ENCODE measurements around the gene CENPF. TPM values are rescaled to one million over a fixed set of nuclear protein-coding genes. Genes with fewer than 3 reads are reported as not detected.

The CENPF gene
- total and polyA plus RNA-seq, 4 donors, result 1.2 to 9.7 (median 1.9) TPM

GRCh38 chr1:214584805-214585766, 17.9 kb upstream of the CENPF start:
- H3K27ac ChIP-seq (ENCODE audit: low read depth in 1 of 2, low read length in 1 of 2), result no peak overlapping the region
- H3K36me3 ChIP-seq (ENCODE audit: control insufficient read depth in 4 of 4, insufficient read depth in 4 of 4, low read length in 4 of 4), result no peaks in the 10 kb centered on the region
- no peaks in the 10 kb centered on the region for H3K27me3 ChIP-seq (ENCODE audit: control insufficient read depth in 3 of 3, insufficient read depth in 3 of 3, low read length in 2 of 3)
- TF ChIP-seq, protein P1, sequence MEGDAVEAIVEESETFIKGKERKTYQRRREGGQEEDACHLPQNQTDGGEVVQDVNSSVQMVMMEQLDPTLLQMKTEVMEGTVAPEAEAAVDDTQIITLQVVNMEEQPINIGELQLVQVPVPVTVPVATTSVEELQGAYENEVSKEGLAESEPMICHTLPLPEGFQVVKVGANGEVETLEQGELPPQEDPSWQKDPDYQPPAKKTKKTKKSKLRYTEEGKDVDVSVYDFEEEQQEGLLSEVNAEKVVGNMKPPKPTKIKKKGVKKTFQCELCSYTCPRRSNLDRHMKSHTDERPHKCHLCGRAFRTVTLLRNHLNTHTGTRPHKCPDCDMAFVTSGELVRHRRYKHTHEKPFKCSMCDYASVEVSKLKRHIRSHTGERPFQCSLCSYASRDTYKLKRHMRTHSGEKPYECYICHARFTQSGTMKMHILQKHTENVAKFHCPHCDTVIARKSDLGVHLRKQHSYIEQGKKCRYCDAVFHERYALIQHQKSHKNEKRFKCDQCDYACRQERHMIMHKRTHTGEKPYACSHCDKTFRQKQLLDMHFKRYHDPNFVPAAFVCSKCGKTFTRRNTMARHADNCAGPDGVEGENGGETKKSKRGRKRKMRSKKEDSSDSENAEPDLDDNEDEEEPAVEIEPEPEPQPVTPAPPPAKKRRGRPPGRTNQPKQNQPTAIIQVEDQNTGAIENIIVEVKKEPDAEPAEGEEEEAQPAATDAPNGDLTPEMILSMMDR (IDR thresholded peaks at IDR 0.05; ENCODE audit: control extremely low read depth, extremely low read depth), result peak; percentile 54
- 66 to 79% methylated on average over 1 of the region's 1 CpG for WGBS, 2 donors
- no peak overlapping the region for H3K4me3 ChIP-seq
- no peaks in the 10 kb centered on the region for H3K9me3 ChIP-seq (ENCODE audit: control insufficient read depth in 4 of 4, insufficient read depth in 3 of 4, low read length in 3 of 4)
- ATAC-seq (ENCODE audit: insufficient read depth, low FRiP score), result peak; percentile 53
- H3K4me1 ChIP-seq (ENCODE audit: control insufficient read depth in 5 of 5, insufficient read depth in 5 of 5, low read length in 5 of 5), result no peaks in the 10 kb centered on the region
- DNase-seq, result peak in 2 of 3 donors; percentile 57 to 58
- H3K9ac ChIP-seq (ENCODE audit: insufficient read depth in 1 of 2, low read length in 2 of 2), result no peak overlapping the region

DNA sequence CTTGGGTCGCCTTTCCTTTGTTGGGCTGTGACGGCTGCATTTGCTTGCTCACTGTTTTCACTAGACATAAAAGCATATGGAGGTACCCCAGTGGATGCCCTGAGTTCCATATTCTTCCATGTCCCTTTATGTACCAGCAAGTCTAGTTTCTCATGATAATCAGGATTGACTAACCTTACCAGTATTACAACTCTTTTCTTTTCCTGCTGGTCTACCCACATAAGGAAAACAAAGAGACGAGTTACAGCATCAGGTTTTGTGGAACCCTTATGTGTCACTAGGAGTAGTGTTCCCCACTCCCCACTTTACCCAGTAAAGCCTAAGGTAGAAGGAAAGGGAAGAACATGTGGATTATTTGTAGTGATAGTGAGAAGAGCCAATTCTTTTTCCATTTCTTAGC, 16.4 kb upstream of the CENPF start:
- TF ChIP-seq, protein P1 (IDR thresholded peaks at IDR 0.05; ENCODE audit: control extremely low read depth, extremely low read depth), result no peak
- H3K27me3 ChIP-seq (ENCODE audit: control insufficient read depth in 3 of 3, insufficient read depth in 3 of 3, low read length in 2 of 3), result no peaks in the 10 kb centered on the region
- 88 to 89% methylated on average over 3 of the region's 3 CpGs for WGBS, 2 donors
- no peak for ATAC-seq (ENCODE audit: insufficient read depth, low FRiP score)
- H3K36me3 ChIP-seq (ENCODE audit: control insufficient read depth in 4 of 4, insufficient read depth in 4 of 4, low read length in 4 of 4), result no peaks in the 10 kb centered on the region
- H3K9ac ChIP-seq (ENCODE audit: insufficient read depth in 1 of 2, low read length in 2 of 2), result no peak overlapping the region
- H3K4me1 ChIP-seq (ENCODE audit: control insufficient read depth in 5 of 5, insufficient read depth in 5 of 5, low read length in 5 of 5), result no peaks in the 10 kb centered on the region
- H3K9me3 ChIP-seq (ENCODE audit: control insufficient read depth in 4 of 4, insufficient read depth in 3 of 4, low read length in 3 of 4), result no peaks in the 10 kb centered on the region
- H3K4me3 ChIP-seq, result no peak overlapping the region
- no peak for DNase-seq
- H3K27ac ChIP-seq (ENCODE audit: low read depth in 1 of 2, low read length in 1 of 2), result no peak overlapping the region

DNA sequence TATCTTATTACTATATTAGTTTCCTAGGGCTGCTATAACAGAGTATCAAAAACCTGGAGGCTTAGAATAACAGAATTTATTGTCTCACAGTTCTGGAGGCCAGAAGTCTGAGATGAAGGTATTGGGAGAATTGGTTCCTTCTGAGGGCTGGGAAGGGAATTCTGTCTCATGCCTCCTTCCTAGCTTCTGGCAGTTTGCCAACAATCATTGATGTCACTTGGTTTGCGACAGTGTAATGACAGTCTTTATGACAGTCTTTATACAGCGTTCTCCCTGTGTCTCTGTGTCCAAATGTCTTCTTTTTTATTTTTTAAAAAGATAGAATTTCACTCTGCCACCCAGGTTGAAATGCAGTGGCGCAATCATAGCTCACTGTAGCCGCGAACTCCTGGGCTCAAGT, 15.8 kb upstream of the CENPF start:
- Histone ChIP-seq H3K9me3 (ENCODE audit: control insufficient read depth in 4 of 4, insufficient read depth in 3 of 4, low read length in 3 of 4) (no peaks in the 10 kb centered on the region), H3K36me3 (ENCODE audit: control insufficient read depth in 4 of 4, insufficient read depth in 4 of 4, low read length in 4 of 4) (no peaks in the 10 kb centered on the region), H3K9ac (ENCODE audit: insufficient read depth in 1 of 2, low read length in 2 of 2) (no peak overlapping the region), H3K27ac (ENCODE audit: low read depth in 1 of 2, low read length in 1 of 2) (no peak overlapping the region), H3K4me1 (ENCODE audit: control insufficient read depth in 5 of 5, insufficient read depth in 5 of 5, low read length in 5 of 5) (no peaks in the 10 kb centered on the region), H3K4me3 (no peak overlapping the region), H3K27me3 (ENCODE audit: control insufficient read depth in 3 of 3, insufficient read depth in 3 of 3, low read length in 2 of 3) (no peaks in the 10 kb centered on the region)
- TF ChIP-seq, protein P1 (IDR thresholded peaks at IDR 0.05; ENCODE audit: control extremely low read depth, extremely low read depth), result no peak
- DNase-seq (no peak), ATAC-seq (ENCODE audit: insufficient read depth, low FRiP score) (no peak)
- 83 to 89% methylated on average over 5 of the region's 5 CpGs for WGBS, 2 donors
